T-helper 9 cell (primary cell): ENCODE results near the gene CLIC5.

Experiments
- DNase-seq: peaks from one replicate; pipeline ENCODE4 v3.0.0-alpha.2; 2020

CLIC5 gene

GRCh38 chr6:45922728-45923351 lies 92.8 kb downstream of the CLIC5 start:
- DNase-seq: peak; percentile 27

- DNase-seq: no peak
These were observed 93.9 kb downstream of the CLIC5 start for GRCh38 chr6:45921691-45922281.

GRCh38 chr6:45920819-45921511 lies 94.7 kb downstream of the CLIC5 start:
- DNase-seq: no peak

GRCh38 chr6:45917439-45917838 lies 98.2 kb downstream of the CLIC5 start:
- DNase-seq: no peak

GRCh38 chr6:45916692-45917091 lies 99.0 kb downstream of the CLIC5 start:
- DNase-seq: no peak

- no peak for DNase-seq
These were observed 99.7 kb downstream of the CLIC5 start for GRCh38 chr6:45915780-45916468.

GRCh38 chr6:45911691-45912090 lies 104.0 kb downstream of the CLIC5 start:
- no peak for DNase-seq

GRCh38 chr6:45903959-45904358 lies 111.7 kb downstream of the CLIC5 start:
- no peak for DNase-seq

GRCh38 chr6:45902984-45903383 lies 112.7 kb downstream of the CLIC5 start:
- DNase-seq: no peak

- no peak for DNase-seq
These were observed 113.7 kb downstream of the CLIC5 start for GRCh38 chr6:45901767-45902650.

GRCh38 chr6:45900808-45901752 lies 114.6 kb downstream of the CLIC5 start:
- no peak for DNase-seq

GRCh38 chr6:45899683-45899946 lies 116.0 kb downstream of the CLIC5 start:
- no peak for DNase-seq

- DNase-seq: no peak
These were observed 116.5 kb downstream of the CLIC5 start for GRCh38 chr6:45898941-45899682.

- DNase-seq: no peak
These were observed 118.7 kb downstream of the CLIC5 start for GRCh38 chr6:45896783-45897441.

GRCh38 chr6:45895569-45895968 lies 120.1 kb downstream of the CLIC5 start:
- no peak for DNase-seq

GRCh38 chr6:45892696-45893245 lies 122.9 kb downstream of the CLIC5 start:
- DNase-seq: no peak

- no peak for DNase-seq
These were observed 123.5 kb downstream of the CLIC5 start for GRCh38 chr6:45892196-45892595.

- no peak for DNase-seq
These were observed 128.9 kb downstream of the CLIC5 start for GRCh38 chr6:45886776-45887175.

GRCh38 chr6:45884336-45884735 lies 131.3 kb downstream of the CLIC5 start:
- no peak for DNase-seq

- DNase-seq: no peak
These were observed 133.0 kb downstream of the CLIC5 start for GRCh38 chr6:45882671-45883070.
